ENCODE results near the gene PREX1.

The PREX1 gene

GRCh38 chr20:48629960-48630315 lies 197.9 kb downstream of the PREX1 start:
- no peak for DNase-seq

GRCh38 chr20:48629069-48629959 lies 198.5 kb downstream of the PREX1 start:
- no peak for DNase-seq

- DNase-seq = no peak
Measured at GRCh38 chr20:48627737-48628128, 200.1 kb downstream of the PREX1 start.

GRCh38 chr20:48626938-48627736 lies 200.7 kb downstream of the PREX1 start:
- DNase-seq = no peak

- DNase-seq = no peak
Measured at GRCh38 chr20:48626226-48626937, 201.4 kb downstream of the PREX1 start.

- no peak for DNase-seq
Measured at GRCh38 chr20:48625136-48625900, 202.5 kb downstream of the PREX1 start.

- no peak for DNase-seq
Measured at GRCh38 chr20:48624315-48625020, 203.3 kb downstream of the PREX1 start.

- DNase-seq = no peak
Measured at GRCh38 chr20:48623906-48624265, 203.9 kb downstream of the PREX1 start.

- DNase-seq = no peak
Measured at GRCh38 chr20:48623176-48623905, 204.5 kb downstream of the PREX1 start.

- no peak for DNase-seq
Measured at GRCh38 chr20:48622421-48622820, 205.4 kb downstream of the PREX1 start.

GRCh38 chr20:48621376-48622078 lies 206.3 kb downstream of the PREX1 start:
- no peak for DNase-seq

GRCh38 chr20:48620507-48621375 lies 207.1 kb downstream of the PREX1 start:
- DNase-seq = peak; percentile 77

- DNase-seq = no peak
Measured at GRCh38 chr20:48620154-48620506, 207.7 kb downstream of the PREX1 start.

- peak; percentile 49 for DNase-seq
Measured at GRCh38 chr20:48619126-48620101, 208.4 kb downstream of the PREX1 start.

- no peak for DNase-seq
Measured at GRCh38 chr20:48618631-48619030, 209.2 kb downstream of the PREX1 start.

GRCh38 chr20:48618052-48618451 lies 209.7 kb downstream of the PREX1 start:
- DNase-seq = no peak

GRCh38 chr20:48617481-48617880 lies 210.3 kb downstream of the PREX1 start:
- DNase-seq = no peak

GRCh38 chr20:48616481-48616880 lies 211.3 kb downstream of the PREX1 start:
- no peak for DNase-seq
